ENCODE results near the gene KRT9.
A peak's percentile ranks its signal among the peaks of the same experiment; 100 is the strongest.

KRT9 gene

DNA sequence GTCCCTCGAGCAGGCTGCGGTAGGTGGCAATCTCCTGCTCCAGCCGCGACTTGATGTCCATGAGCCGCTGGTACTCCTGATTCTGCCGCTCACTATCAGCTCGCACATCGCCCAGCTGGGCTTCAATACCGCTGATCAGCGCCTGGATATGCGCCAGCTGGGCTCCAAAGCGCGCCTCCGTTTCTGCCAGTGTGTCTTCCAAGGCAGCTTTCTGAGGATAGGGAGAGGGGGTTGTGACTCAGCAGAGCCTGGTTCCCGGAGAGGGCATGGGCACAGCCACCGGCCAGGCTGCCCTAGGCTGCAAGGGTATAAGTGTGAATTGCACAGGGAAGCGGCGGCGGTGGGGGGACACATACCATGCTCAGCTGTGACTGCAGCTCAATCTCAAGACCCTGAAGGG lies 48.1 kb downstream of the KRT9 start:
- DNase-seq, result no peak

DNA sequence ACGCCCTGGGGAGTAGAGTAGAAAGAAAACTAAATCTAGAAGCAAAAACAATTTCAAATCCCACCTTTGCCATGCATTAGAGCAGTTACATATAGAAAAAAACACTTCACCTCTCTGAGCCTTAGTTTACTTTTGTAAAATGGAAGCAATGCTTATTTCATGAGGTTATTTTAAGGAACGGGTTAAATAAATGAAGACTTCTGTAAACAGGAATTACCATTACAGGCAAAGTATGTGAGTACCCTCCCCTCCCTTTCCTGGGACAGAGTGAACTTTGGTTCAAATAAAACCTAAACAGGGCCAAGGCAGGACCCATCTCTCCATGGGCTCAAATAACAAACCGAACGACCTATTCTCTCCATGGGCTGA lies 48.6 kb downstream of the KRT9 start:
- no peak for DNase-seq

DNA sequence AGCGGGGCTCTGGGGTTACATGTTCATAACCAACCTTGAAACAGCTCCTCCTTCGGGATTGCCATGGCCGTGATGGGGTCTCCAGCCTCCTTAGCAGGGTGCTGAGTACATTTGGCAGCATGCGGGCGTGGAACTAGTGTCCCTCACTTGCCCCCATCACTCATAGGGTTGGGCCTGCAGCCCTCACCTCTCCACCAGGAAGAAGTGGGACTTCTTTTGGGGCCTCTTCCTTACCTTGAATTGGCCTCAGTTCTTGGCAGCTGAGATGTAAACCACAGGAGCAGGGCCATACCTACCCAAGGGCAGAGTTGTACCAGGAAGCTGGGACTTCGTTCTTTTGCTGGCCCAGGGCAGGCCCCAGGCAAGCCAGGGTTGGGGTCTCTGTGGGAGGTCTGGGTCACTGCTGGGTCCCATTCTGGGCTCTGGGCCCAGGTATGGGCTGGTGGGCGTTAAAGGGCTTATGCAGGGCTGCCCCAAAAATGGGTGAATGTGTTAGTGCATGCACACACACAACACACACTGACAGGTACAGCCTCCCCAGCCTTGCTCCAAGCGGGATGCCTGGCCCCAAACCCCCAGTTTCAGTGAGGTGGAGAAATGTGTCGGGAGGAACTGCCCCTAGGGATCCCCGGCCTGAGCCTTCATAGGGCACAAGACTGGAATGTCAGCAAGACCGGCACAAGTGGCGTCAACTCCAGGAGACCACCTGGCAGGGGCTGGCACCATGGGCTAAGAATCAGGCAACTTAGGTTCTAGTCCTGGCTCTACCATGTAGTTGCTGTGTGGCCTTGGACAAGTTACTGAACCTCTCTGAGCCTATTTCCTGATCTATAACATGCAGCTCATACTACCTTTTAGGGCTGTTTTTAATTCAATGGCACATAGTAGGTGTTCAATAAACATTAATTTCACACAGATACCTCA lies 49.3 kb downstream of the KRT9 start:
- no peak for DNase-seq

DNA sequence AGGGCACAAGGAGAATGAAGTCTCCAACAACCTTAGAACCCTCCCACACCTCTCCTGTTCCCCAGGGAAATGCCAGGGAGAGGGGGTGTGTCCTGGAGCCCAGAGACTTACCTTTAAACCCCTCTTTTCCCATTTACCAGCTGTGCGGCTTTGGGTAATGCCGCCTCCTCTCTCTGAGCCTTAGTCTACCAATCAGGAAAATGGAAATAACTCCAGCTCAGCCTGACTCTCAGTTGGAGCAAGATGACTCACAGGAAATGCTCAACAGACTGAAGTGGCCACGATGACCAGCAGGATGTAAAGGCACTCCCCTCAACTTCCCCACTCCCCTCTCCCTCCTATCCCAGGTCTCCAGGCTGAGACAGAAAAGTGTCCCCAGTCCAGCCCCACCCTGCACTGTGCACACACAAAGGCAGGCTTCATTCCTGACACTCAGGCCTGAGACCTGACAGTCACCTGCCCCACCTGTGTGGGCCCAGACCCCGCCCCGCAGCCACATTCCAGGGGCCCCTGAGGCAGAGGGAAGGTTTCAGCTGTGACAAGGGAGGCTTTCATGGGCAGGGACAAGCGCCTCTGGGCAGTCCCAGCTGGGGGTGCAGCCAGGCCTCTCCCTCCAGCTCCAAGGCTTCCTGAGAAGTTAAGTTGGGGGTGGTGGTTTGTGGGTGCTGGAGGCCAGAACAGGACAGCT lies 50.1 kb downstream of the KRT9 start:
- no peak for DNase-seq

DNA sequence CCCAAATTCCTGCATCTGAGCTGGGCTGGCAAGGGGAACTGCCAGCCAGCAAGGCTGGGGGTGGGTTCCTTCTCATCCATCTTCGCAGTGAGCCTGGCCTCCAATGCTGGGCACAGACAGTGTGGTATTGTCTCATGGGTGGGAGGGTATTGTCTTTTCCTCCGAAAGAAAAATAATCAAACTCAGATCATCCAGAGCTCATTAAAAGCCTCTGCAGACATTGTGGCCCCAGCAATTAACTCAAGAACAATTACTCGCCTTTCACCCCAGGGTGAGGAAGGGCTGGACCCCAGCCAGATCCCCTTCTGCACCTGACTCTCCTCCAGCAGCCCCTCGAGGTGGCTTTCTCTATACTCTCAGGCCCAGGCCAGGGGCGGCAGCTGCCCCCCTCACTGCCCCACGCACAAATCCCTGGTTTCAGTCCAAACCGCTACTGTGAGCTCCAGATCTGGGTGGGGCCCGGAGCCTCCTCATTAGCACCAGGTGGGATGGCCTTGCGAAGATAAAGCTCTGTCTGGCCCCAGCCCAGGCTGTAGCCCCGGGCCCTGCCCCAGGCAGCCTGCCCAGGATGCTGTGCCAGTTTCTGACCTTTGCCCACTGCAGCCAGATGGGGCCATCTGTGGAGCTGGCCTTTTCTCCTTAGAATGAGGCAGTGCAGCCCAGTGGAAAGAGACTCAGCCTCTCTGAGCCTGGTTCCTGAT lies 50.9 kb downstream of the KRT9 start:
- DNase-seq, result no peak

DNA sequence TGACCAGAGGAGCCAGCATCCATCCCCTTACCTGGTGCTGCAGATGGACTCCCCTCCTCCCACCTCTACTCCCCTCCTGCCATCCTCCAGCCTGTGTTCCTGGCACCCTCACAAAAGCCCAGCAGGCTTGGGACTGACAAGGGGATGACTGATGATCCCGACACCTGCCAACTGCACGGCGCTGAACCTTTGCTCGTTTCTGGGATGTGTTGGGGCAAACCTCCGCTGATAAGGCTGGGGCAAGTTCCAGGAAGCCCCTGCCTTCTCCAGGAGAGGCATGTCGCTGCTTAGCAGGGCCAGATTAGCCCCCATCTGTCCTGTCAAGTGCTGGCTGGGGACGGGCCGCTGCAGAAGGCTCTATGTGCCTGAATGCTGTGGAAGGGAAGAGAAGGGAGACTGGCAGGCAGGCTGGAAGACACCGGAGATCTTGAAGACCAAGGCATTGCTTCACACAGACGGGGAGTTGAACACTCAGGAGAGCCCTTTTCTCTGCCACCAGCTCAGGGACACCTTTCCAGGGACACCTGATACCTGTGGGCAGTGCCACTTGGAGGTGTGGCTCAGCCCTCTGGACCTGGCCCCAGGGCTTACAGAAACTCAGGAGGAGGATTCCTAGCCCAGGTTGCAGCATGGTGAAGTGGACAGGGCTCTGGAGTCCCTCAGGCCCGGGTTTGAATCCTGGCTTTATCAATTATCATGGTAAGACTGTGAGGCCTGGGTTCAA lies 52.2 kb downstream of the KRT9 start:
- DNase-seq, result peak; percentile 6

DNA sequence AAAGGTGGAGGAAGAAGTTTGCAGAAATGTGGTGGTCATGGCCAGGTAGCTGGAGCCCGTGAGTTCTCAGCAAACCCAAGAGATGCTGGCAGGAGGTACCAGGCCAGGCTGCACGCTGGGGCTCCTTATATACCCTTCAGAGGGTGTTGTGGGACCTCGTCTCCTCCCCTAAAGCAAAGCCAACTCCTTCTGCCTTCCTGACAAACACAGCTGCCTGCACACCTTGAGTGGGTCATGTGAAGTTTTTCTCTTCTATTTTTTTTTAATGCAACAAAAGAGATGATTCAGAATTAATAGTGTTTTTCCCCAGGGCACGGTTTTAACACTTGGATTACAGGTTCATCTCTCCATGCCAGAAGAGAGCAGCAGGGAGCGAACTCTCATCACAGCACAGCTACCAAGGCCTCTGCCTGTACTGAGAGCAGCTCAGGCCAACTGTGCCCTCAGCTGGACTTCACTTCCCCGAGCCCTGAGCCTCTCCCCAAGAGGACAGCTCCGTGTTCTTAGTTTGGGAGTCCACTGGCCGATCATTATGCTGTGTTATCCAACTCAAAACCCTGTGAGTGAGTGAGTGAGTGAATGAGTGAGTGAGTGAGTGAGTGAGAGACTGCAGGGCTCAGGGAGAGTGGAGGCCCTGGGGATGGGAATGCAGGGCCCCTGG lies 52.9 kb downstream of the KRT9 start, which contains the start of gene KRT15:
KRT15 (minus strand) TSS at position 102 of the 661 bp plus-strand sequence; CDS start at position 39, 63 bp downstream.
- no peak for DNase-seq

DNA sequence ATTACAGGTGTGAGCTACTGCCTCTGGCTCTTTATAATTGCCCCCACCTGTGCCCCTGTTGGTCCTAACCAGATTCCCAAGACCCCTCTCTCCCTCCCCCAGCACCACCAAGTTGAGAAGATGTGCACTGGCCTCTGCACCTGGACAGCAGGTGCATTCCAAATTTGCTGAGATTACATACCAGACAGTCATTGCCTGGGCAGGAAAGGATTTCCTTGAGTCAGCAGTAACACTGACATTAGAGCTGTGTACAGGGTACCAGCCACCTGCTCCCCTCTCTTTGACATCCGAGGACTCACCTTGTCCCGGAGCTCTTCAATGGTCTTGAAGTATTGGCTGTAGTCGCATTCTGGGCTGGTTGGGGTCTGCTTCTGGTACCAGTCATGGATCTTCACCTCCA lies 53.8 kb downstream of the KRT9 start:
- no peak for DNase-seq

DNA sequence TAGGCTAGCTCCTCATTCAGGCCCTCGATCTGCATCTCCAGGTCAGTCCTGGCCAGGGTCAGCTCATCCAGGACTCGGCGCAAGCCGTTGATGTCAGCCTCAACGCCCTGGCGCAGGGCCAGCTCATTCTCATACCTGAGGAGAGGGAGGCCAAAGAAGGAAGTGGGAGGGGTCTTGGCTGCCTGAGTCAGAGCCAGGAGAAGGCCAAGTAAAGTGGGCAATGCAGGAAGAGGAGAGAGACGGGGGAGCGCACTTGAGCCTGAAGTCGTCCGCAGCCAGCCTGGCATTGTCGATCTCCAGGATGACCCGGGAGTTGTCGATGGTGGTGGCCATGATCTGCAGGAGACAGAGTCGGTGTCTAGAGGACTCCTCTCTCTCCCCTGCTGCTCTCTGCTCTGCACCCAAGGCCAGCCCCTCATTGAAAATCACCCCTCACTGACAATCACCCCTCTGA lies 55.0 kb downstream of the KRT9 start:
- DNase-seq, result no peak

DNA sequence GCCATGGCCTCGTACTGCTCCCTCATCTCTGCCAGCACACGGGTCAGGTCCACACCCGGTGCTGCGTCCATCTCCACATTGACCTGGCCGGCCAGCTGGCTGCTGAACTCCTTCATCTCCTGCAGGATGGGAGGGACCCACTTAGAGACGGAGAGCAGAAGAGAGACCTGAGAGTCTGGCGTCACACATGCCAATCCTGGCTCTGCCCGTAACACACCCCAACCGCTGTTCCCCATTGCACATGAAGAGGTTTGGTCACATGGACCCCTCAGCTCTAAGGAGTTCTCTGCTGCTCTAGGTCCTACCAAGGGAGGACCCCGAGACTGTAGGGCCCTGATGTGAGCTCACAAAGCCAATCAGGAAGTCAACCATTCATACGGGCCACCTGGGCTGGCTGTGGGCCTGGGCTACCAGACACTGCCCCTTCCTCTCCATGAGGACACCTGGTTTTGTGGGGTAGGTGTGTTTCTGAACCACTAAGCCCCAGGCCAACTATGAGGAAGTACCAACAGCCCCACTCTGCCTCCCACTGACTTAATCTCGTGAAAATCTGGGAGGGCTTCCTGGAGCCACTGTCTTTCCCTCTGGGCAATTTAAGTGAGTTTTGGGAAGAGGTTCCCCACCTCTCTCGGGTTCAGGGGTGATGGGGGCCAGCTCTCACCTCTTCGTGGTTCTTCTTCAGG lies 55.6 kb downstream of the KRT9 start:
- no peak for DNase-seq

Data from NCI-H524 treated with DMSO at 0.1 percent for 48 hours (cell line).